ENCODE data around the gene SHB.

SHB gene

GRCh38 chr9:37988602-37989001 lies 80.4 kb downstream of the SHB start:
- no peak for DNase-seq (ENCODE audit: low spot score)

- DNase-seq (ENCODE audit: low spot score): no peak
Observed at GRCh38 chr9:37988041-37988440, 81.0 kb downstream of the SHB start.

GRCh38 chr9:37987467-37987981 lies 81.5 kb downstream of the SHB start:
- DNase-seq (ENCODE audit: low spot score): no peak

- DNase-seq (ENCODE audit: low spot score): no peak
Observed at GRCh38 chr9:37986771-37987258, 82.2 kb downstream of the SHB start.

GRCh38 chr9:37986001-37986400 lies 83.0 kb downstream of the SHB start:
- DNase-seq (ENCODE audit: low spot score): no peak

GRCh38 chr9:37984672-37985611 lies 84.1 kb downstream of the SHB start:
- DNase-seq (ENCODE audit: low spot score): no peak

- no peak for DNase-seq (ENCODE audit: low spot score)
Observed at GRCh38 chr9:37984278-37984671, 84.8 kb downstream of the SHB start.

GRCh38 chr9:37983381-37984067 lies 85.5 kb downstream of the SHB start:
- DNase-seq (ENCODE audit: low spot score): no peak

GRCh38 chr9:37979844-37980243 lies 89.2 kb downstream of the SHB start:
- DNase-seq (ENCODE audit: low spot score): no peak

- no peak for DNase-seq (ENCODE audit: low spot score)
Observed at GRCh38 chr9:37978983-37979382, 90.0 kb downstream of the SHB start.

- no peak for DNase-seq (ENCODE audit: low spot score)
Observed at GRCh38 chr9:37978481-37978864, 90.6 kb downstream of the SHB start.

- no peak for DNase-seq (ENCODE audit: low spot score)
Observed at GRCh38 chr9:37977851-37978480, 91.1 kb downstream of the SHB start.

- DNase-seq (ENCODE audit: low spot score): no peak
Observed at GRCh38 chr9:37976714-37977477, 92.1 kb downstream of the SHB start.

GRCh38 chr9:37975639-37976038 lies 93.4 kb downstream of the SHB start:
- no peak for DNase-seq (ENCODE audit: low spot score)

GRCh38 chr9:37974506-37975173 lies 94.4 kb downstream of the SHB start:
- DNase-seq (ENCODE audit: low spot score): no peak

- DNase-seq (ENCODE audit: low spot score): no peak
Observed at GRCh38 chr9:37972351-37972848, 96.6 kb downstream of the SHB start.

- DNase-seq (ENCODE audit: low spot score): no peak
Observed at GRCh38 chr9:37971691-37972090, 97.3 kb downstream of the SHB start.

GRCh38 chr9:37971108-37971459 lies 97.9 kb downstream of the SHB start:
- DNase-seq (ENCODE audit: low spot score): no peak

- DNase-seq (ENCODE audit: low spot score): no peak
Observed at GRCh38 chr9:37970301-37971107, 98.5 kb downstream of the SHB start.

All from iPS-NIHi11 (cell line).